Tongue (tissue), 2 donors: Measurements from ENCODE around the gene OR2AT4. TPM values are rescaled to one million over a fixed set of nuclear protein-coding genes. Genes with fewer than 3 reads are reported as not detected.
"Not testable (repeated sequence)": the region's sequence is repeated elsewhere in the genome, so short reads cannot be mapped to it uniquely, and the experiment has no call there.

Experiments used
- DNase-seq: peaks from one replicate; pipeline ENCODE4 v3.0.0-alpha.2; 2015
- total RNA-seq: library from RNA; depleted of rRNA; stranded (reverse); fragments of >200 nt; gene quantifications from one replicate; pipeline ENCODE4 v1.2.3, GENCODE V29; 2014

The OR2AT4 gene
- total RNA-seq, 1 donor from 2014 or later, result not detected

DNA sequence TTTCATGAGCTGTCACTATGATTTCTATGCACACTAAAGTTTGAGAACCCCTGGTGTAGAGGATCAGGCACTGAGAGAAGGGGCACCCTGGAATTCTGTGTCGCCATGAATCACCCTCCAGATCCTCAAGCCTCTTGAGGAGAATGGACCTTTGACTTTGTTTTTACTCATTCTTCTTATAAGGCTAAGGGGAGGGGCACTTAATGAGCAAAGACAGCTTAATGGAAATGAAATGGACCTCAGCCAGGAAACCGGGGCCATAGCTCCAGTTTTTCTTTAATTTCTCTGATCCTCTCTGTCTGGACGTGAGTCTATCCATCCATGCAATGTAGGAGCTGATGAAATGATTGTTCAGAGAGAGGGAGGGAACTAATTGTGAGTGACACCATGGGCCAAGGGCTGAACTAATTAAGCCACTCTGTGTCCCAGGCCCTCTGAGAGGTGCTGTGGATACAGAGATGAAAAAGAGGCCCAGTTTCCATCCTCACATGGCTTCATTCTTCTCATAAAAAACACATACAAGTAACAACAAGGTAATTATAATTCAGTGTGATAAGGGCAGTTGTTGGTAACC, 32.8 kb downstream of the OR2AT4 start:
- DNase-seq, result no peak

DNA sequence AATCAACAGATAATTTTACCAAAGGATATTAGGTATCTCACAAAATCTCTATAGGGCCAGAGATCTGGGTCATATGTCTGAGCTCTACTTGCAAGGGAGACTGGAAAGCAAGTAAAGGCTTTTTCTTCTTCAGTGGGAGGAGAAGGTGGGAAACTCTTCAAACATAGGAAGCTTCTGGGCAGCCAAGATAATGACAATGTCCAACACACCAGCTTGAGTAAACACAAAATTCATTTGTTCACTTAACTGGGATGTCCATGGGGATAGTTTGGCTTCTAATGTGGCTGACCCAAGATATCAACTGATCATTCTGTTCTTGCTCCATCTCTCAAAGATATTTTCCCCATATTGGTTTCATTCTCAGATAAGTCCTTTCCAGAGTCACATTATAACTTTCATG, 37.4 kb downstream of the OR2AT4 start:
- no peak for DNase-seq

DNA sequence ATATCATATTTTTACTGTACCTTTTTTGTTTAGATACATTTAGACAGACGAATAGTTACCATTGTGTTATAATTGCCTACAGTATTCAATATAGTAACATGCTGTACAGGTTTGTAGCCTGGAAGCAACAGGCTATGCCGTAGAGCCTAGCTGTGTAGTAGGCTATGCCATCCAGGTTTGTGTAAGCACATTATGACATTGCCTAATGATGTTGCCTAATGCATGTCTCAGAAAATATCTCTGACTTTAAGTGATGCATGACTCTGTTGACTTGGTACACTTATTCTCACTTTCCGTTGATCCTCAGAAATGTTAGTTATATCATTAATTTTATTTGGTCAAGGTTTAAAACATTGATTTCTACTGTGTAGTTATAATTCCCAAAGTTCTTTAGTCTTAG, 39.9 kb downstream of the OR2AT4 start:
- DNase-seq, result no peak

DNA sequence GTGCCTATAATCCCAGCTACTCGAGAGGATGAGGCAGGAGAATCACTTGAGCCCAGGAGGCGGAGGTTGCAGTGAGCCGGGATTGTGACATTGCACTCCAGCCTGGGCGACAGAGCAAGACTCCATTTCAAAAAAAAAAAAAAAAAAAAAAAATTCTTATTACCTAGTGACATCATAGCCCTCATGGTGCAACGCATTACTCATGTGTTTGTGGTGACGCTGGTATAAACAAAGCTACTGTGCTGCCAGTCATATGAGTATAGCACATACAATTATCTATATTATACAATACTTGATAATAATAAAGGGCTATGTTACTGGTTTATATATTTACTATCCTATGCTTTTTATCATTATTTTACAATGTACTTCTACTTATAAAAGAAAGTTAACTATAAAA, 41.2 kb downstream of the OR2AT4 start:
- no peak for DNase-seq

DNA sequence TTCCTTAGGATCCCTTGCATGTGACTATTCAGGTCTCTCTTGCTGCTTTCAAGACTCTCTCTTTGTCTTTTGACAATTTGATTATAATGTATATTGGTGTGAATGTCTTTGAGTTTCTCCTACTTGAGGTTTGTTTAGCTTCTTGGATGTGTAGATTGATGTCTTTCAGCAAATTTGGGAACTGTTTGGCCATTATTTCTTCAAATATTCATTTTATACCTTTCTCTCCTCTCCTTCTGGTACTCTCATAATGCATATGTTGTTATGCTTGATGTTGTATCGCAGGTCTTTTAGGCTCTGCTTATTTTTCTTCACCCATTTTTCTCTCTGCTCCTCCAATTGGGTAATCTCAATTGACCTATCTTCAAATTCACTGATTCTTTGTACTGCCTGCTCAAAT, 44.2 kb downstream of the OR2AT4 start:
- no peak for DNase-seq

DNA sequence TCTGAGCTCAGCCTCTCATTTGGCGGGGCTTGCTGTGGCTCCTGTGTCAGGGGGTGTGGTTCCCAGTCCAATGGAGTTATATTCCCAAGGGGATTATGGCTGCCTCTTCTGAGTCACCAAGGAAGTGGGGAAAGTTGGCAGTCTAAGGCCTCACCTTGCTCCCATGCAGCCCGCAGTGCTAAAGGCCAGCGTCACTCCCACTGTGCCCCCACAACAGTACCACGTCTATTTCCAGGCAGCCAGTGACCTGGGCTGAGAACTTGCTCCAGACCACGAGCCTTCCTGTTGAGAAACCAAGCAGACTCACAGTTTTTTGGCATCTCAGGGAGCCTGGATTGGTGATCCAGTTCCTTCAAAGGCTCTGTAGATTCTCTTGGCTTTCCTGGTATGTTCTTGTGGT, 45.6 kb downstream of the OR2AT4 start:
- DNase-seq, result no peak

DNA sequence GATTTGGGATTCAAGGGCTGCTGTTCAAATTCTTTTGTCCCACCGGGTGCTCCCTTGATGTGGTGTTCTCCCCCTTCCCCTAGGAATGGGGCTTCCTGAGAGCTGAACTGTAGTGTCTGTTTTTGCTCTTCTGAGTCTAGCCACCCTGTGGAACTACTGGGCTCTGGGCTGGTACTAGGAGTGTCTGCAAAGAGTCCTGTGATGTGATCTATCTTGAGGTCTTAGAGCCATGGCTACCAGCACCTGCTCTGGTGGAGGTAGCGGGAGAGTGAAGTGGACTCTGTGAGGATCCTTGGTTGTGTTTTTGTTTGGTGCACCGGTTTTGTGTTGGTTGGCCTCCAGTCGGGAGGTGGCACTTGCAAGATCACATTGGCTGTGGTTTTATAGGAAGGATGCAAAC, 46.2 kb downstream of the OR2AT4 start:
- DNase-seq, result no peak

DNA sequence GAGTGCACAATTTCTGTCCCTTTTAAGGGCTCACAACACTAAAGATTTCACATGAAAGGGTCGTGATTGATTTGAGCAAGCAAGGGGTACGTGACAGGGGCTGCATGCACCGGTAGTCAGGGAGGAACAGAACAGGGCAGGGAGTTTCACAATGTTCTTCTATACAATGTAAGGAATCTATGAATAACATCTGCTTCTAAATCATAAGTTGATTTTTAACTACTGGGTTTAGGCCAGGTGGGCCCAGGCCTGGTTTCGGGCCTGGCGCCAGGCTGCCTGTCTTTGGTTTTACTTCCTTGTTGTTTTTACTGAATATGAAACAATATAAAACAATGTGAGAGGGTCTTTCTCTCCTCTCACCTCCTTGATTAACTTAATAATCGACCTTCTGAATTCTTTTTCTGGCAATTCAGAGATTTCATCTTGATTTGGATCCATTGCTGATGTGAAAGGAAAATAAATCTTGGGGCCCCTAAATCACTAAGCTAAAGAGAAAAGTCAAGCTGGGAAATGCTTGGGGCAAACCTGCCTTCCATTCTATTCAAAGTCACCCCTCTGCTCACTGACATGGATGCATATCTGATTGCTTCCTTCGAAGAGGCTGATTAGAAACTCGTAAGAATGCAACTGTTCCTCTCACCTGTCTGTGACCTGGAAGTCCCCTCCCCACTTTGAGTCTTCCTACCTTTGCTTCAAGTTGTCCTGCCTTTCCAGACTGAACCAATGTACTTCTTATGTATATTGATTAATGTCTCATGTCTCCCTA, 47.0 kb downstream of the OR2AT4 start:
- not testable (repeated sequence) for DNase-seq

DNA sequence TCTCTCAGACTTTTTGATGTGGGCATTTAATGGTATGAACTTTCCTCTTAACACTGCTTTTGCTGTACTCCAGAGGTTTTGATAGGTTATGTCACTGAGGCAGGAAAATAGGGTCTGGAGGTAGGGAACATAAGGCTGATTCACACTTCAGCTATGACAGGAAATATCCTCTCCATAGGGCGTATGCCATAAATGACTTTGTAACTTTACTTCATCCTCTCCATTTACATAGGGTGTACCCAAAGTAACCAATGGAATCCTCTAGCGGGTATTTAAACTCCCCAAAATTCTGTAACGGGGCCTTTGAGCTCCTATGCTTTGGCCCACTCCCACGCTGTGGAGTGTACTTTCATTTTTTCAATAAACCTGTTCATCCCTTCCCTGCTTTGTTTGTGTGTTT, 49.5 kb downstream of the OR2AT4 start:
- DNase-seq, result no peak

DNA sequence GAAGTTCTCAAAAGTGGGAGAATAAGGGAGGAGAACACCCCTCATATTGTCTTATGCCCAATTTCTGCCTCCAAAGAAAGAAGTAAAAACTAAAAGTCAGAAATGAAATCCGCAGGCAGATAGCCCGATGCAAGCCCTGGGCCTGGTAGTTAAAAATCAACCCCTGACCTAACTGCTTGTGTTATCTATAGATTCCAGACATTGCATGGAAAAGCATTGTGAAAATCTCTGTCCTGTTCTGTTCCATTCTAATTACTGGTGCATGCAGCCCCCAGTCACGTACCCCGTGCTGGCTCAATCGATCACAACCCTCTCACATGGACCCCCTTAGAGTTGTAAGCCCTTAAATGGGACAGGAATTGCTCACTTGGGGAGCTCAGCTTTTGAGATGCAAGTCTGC, 50.0 kb downstream of the OR2AT4 start:
- DNase-seq, result not testable (repeated sequence)

DNA sequence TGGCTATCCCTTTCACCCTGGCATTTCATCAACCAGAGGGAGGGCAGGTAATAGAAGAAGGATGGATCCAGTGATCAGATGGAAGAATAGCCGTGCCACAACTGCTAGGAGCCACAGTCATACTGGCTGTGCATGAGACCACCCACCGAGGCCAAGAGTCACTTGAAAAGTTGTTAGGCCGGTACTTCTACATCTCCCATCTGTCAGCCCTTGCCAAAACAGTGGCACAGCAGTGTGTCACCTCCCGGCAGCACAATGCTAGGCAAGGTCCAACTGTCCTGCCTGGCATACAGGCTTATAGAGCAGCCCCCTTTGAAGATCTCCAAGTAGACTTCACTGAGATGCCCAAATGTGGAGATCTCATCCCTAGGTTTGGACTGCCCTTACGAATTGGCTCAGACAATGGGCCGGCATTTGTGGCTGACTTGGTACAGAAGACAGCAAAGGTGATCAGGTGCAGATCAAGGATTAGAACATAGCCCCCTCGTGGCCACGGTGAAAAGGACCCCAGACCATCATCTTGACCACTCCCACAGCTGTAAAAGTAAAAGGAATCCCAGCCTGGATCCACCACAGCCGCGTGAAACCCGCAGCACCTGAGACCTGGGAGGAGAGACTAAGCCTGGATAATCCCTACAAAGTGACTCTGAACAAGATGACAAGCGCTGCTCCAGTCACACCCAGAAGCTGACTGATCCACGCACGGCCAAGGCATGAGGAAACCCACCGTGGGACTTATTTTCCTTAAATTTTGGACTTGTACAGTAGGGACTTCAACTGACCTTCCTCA, 52.1 kb downstream of the OR2AT4 start:
- DNase-seq, result not testable (repeated sequence)

DNA sequence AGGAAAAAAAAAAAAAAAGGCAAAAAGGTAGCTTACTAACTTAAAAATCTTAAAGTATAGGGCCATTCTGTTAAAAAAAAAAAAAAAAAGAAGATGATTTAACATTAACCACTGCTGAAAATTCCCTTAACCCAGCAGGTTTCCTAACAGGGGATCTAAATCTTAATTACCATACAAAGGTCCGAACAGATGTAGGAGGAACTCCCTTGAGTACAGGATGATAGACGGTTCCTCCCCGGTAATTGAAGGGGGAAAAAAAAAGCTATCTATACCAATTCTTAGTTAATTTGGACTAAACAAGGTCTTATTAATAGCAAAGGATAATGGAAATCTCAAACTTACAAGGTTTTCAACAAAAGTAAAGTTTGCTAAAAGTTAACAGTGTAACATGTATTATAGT, 54.9 kb downstream of the OR2AT4 start:
- DNase-seq, result not testable (repeated sequence)

DNA sequence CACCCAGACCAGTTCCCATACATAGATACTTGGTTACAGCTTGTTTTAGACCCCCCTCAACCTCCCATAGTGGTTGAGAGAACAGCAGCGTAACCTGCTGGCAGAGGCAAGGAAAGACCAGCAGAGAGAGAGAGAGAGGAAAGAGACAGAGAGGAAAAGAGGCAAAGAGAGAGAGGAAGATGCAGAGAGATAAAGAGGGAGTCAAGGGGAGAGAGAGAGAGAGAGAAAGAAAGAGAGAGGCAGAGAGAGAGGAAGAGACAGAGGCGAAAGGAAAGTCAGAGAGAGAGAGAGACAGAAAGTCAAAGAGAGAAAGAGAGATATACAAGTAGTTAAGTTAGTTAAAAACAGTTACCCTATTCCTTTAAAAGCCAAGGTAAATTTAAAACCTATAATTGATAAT, 55.4 kb downstream of the OR2AT4 start:
- no peak for DNase-seq

DNA sequence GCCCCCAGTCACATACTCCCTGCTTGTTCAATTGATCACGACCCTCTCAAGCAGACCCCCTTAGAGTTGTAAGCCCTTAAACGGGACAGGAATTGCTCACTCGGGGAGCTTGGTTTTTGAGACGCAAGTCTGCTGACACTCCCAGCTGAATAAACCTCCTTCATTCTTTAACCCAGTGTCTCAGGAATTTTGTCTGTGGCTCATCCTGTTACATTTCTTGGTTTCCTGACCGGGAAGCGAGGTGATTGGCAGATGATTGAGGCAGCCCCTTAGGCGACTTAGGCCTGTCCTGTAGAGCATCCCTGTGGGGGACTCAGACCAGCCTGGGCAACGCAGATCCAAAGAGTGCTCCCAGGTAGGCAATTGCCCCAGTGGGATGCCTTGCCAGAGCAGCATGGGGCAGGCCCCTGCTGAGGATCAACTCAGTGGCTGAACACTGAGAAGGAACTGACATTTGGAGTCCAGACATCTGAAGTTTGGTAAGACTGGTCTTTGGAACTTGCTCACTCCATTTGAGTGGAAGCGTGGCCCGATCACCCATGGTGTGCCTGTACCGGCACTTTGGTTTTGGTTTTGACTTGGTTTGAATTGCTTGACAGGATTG, 56.4 kb downstream of the OR2AT4 start:
- DNase-seq, result no peak

DNA sequence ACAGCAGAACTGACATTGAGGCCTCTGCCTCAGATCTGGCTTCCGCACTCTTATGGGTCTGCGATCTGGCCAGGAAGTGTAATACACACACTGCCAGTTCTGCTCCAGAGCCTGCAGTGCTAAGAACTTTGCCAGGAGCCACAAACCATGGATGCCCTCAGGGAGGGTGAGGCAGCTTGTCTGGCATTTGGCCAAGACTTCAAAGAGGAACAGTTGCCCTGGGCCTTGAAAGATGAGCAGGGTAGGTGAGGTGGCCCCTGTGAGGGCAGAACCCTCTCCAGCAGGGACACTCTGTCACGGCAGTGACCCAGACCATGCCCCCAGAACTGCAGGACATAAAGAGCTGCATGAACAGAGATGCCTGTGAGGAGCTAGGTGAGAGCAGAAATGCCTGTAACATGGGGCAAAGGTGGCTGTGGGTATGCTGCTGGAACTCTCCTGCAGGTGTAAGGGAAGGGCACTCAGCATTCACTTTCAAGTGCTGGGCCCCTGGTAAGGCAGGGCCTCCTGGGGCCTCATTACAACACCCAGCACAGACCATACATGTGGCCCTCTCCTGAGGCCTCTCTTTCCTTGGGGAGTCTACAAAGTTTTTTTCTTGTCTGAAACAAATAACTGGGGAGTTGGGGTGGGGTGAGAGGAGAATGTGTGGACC, 60.6 kb downstream of the OR2AT4 start:
- DNase-seq, result peak; percentile 55

DNA sequence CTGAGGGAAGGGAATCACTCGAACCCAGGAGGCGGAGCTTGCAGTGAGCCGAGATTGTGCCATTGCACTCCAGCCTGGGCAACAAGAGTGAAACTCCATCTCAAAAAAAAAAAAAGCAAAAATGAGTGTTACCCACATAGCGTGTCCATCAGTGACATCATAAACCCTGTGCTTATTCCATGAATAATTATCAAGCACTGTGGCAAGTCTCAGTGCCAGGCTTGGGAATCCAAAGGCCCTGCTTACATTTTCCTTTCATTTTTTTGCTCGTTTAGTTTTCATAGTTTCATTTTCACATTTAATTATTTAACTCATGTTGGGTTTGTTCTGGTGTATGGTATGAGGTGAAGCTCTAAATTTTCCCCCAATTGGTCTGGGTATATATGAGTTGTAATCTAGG, 61.4 kb downstream of the OR2AT4 start:
- DNase-seq, result no peak

DNA sequence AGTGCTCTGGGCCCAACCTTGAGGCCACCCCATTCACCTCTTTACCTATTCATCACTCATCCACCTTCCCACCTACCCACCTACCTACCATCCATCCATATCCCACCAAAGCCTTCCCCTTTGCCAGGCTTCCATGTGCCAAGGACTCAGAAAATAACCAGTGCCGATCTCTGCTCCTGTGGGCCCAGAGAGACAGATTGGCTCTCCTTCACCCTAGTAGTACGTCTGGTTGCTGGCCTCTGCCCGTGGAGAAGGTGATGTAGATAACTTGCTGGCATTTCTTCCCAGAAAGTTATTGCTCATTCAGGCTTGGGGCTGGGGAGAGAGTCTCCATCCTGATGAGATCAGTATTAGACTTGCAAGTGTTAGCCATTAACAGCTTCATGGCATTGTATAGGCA, 62.8 kb downstream of the OR2AT4 start:
- DNase-seq, result no peak

DNA sequence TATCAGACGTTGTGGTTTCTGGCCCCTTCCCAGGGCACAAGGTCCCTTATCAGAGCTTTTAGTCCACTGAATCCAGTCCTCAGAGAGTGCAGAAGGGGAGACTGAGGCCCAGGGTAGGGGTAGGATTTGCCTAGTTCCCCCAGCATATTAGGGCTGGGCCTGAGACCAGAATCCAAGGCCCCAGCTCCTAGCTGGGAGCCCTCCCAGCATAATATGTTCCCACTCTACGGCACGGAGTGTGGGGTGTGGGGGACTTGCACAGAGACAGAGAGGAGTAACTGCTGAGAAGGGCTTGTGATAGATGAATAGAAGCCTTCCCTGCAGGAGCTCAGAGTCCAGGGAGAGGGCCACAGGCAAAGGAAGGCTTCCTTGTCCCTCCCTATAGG, 64.1 kb downstream of the OR2AT4 start:
- DNase-seq, result no peak

DNA sequence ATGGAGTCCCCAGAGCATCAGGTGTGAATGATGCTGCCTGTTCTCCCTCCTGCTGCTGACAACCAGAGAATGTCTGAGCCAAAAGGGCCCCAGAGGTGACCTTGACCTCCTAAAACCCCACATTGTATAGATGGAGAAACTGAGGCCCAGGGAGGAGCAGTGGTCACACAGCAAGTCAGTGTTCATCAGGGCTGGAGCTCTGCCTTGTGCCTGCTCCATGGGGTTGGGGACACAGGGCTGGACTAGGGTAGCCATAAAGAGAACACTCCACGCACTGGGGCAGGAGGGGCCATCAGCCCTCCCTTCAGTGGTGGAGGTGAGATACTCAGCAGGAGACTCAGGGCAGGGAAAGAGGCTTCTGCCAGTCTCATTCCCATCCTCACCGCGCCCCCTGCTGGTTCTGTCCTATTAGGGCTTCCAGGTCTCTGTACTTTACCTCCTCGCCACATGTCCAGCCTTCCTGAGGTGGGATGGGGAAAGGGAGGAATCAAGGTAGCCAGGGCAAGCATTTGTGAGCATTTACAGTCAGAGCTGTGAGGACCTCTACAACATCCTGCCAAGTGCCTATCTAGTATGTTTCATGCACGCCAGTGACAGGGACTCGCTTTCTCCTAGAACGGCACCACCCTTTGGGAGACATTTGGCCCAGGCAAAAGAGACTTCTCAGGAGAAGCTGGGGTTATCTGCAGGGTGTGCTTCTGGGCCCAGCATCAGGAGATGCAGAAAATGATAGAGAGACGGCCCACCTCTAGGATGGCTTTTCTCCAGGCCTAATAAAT, 64.7 kb downstream of the OR2AT4 start:
- peak; percentile 74 for DNase-seq
